ENCODE results near the gene UBE2E2.

UBE2E2 gene

DNA sequence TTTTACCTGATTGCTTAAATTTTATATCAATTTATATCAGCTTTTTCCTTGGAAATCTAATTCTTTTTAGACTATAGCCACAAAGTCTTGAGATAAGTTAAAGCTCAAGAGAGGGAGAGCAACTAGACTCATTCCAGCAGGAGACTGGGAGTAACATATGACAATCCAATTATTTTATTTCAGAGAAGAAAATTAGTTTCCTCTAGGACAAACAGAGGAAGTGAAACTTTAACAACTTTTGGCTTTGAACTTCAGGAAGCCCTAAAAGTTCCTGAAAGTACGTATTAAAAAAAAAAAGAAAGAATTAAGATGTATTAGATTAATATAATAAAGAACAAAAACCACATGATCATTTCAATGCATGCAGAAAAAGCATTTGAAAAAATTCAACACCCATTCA is 13.9 kb upstream of the UBE2E2 start:
- TF ChIP-seq, protein P1, sequence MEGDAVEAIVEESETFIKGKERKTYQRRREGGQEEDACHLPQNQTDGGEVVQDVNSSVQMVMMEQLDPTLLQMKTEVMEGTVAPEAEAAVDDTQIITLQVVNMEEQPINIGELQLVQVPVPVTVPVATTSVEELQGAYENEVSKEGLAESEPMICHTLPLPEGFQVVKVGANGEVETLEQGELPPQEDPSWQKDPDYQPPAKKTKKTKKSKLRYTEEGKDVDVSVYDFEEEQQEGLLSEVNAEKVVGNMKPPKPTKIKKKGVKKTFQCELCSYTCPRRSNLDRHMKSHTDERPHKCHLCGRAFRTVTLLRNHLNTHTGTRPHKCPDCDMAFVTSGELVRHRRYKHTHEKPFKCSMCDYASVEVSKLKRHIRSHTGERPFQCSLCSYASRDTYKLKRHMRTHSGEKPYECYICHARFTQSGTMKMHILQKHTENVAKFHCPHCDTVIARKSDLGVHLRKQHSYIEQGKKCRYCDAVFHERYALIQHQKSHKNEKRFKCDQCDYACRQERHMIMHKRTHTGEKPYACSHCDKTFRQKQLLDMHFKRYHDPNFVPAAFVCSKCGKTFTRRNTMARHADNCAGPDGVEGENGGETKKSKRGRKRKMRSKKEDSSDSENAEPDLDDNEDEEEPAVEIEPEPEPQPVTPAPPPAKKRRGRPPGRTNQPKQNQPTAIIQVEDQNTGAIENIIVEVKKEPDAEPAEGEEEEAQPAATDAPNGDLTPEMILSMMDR (IDR thresholded peaks at IDR 0.05; ENCODE audit: borderline replicate concordance, insufficient read depth, low read depth, low read length): no peak
- H3K4me3 ChIP-seq (ENCODE audit: low read depth, low read length): no peak overlapping the region

DNA sequence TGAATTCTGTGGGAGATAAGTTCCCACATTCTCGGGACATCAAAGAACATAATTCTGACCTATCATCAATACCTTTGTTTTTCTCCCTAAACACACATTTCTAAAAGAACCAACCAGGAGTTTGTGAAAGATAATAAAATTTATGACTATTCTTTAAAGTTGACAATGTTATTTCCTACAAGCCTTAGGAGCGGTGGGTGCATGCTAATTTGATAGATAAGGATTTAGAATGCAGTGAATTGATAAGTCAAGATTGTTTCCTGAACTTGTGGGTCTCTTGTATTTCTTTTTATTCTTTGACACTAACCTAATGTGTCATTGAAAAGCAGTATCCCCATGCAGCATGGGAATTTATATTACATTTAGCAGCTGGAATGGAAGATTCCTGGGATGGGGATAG is 10.3 kb upstream of the UBE2E2 start:
- H3K4me3 ChIP-seq (ENCODE audit: low read depth, low read length): no peak overlapping the region
- TF ChIP-seq, protein P1 (IDR thresholded peaks at IDR 0.05; ENCODE audit: borderline replicate concordance, insufficient read depth, low read depth, low read length): no peak

DNA sequence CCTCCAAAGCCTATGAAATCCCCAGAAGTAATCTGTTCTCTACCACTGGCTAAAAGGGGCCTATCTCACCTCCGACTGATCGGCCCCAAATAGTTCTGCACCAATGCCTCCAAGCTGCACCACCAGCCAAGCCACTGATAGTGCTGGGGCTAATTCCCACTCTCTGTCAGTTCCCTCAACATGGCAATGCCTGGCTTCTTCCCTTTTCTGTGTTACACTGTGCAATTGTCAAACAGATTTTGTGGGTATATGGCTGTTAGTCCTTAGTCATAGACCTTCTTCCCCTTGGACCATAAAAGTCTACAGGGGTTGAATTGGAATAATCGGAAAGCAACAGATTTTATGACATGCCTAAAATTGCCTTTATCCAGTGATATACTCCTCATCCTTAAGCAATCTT is 9.3 kb upstream of the UBE2E2 start:
- TF ChIP-seq, protein P1 (IDR thresholded peaks at IDR 0.05; ENCODE audit: borderline replicate concordance, insufficient read depth, low read depth, low read length): no peak
- H3K4me3 ChIP-seq (ENCODE audit: low read depth, low read length): no peak overlapping the region

DNA sequence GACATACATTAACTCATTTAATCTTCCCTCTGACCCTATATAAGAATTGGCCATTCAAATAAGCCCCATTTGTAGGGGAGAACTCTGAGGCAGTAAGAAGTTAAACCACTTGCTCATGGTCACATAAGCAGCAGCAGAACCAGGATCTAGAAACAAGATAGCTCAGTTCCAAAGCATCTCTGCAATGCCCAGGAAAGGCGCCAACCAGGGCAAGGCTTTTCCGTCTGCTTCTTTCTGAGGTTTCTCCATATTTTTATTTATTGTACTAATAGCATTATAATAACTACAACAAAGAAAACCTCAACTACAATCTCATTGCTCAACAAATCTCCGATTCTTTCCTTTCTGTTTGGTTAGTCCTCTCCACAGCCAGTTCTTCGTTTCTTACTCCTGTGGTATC is 4.3 kb upstream of the UBE2E2 start:
- TF ChIP-seq, protein P1 (IDR thresholded peaks at IDR 0.05; ENCODE audit: borderline replicate concordance, insufficient read depth, low read depth, low read length): no peak
- no peak overlapping the region for H3K4me3 ChIP-seq (ENCODE audit: low read depth, low read length)

DNA sequence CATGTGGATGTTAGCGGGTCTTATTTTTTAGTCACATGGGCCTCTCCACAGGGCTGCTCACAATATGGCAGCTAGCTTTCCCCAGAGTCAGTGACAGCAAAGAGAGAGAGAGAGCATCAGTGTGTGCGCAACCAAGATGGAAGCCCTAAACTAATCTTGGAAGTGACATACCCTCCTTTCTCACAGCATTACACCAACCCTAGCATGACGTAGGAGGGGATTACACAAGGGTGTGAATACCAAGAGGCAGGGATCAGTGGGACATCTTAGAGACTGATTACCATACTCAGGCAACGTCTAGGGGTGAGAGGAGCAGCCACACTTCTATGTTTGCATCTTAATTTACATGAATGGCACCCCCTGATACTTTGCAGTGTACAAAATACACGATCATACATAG is 3.5 kb upstream of the UBE2E2 start:
- TF ChIP-seq, protein P1 (IDR thresholded peaks at IDR 0.05; ENCODE audit: borderline replicate concordance, insufficient read depth, low read depth, low read length): no peak
- H3K4me3 ChIP-seq (ENCODE audit: low read depth, low read length): no peak overlapping the region

DNA sequence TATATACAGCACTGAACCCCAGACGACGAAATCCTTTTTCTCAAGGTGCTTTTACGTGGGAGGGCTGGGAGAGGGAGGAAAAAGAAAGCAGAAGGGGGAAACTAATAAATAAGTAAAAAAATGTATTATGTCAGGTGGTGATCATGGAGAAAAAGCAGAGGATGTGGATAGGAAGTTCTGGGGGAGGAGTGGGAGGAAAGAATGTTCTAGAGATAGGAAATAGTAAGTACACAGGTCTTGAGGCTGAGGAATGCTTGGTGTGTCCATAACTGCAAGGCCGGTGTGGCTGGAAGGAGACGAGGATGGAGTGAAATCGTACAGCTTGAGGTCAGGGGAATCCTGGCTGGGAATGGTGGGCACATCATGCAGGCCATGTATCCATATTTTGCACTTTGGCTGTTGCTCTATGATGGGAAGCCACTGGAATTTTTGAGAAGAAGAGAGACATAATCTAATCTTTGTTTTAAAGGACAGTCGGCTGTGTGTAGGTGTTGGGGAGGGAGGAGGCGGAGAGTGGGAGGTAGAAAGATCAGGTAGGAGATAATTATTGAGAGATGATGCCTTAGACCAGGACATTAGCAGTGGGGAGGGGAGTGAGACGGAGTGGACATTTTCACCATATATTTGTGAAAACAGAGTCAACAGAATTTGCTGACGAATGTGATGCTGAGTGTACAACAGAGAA is 1.8 kb upstream of the UBE2E2 start:
- H3K4me3 ChIP-seq (ENCODE audit: low read depth, low read length): no peak overlapping the region
- TF ChIP-seq, protein P1 (IDR thresholded peaks at IDR 0.05; ENCODE audit: borderline replicate concordance, insufficient read depth, low read depth, low read length): no peak

DNA sequence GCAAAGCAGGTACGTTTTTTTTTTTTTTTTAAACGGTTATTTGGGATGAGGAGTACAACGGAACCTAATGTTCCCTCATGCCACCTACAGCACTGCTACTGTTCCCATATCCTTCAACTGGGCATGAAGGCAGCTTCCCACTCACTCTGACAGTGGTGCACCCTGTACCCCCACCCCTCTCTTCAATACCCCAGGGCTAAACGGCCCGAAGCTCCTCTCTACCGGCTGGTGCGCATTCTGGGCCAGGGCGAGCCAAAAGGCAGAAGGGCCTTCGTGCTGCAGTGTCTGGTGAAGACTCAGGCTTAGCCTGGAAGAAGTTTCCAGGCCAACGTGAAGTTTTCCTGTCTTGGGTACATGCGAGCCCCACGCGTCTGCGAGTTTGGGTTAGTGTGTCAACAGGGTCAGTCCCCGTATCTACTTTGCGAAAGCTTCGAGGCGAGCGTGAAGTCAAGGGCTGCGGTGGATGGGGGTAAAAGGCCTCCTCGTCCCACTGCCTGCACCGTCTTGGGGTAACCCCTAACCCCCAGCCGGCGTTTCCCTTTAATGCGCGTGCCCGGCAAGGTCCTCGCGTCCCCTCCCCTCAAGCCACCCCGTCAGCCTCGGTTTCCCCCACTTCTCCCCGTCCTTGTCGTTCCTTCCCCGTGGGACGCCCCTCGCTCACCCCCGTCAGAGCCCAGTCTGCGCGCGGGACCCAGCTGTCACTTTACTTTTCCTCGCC is 765 bp upstream of the UBE2E2 start:
- TF ChIP-seq, protein P1 (IDR thresholded peaks at IDR 0.05; ENCODE audit: borderline replicate concordance, insufficient read depth, low read depth, low read length): no peak
- H3K4me3 ChIP-seq (ENCODE audit: low read depth, low read length): peak overlapping the region; percentile 72
